HepG2 (cell line): ENCODE results near the gene CS. TPM values are rescaled to one million over a fixed set of nuclear protein-coding genes. Genes with fewer than 3 reads are reported as not detected.

Source experiments
- HMG20B ChIP-seq: conservative IDR thresholded peaks from 2 replicates; pipeline ENCODE4 v1.6.1; 2016; ENCODE audit warnings: missing genetic modification reagents, missing compliant biosample characterization
- IKZF4 ChIP-seq: sonication (generic); formaldehyde crosslinking; IDR thresholded peaks from 2 replicates; pipeline ENCODE4 v1.5.1; 2020; ENCODE audit warnings: borderline replicate concordance, mild to moderate bottlenecking, low read depth, missing genetic modification reagents; ENCODE audit errors: not compliant biosample characterization
- KDM5A ChIP-seq: fragments of 200-600 bp; sonication (generic); IDR thresholded peaks from 2 replicates; pipeline ENCODE4 v1.7.0; 2018; ENCODE audit warnings: antibody characterized with exemption, mild to moderate bottlenecking, low read length, borderline replicate concordance
- ONECUT2 ChIP-seq: sonication (generic); formaldehyde crosslinking; IDR thresholded peaks from 2 replicates; pipeline ENCODE4 v1.4.0; 2020; ENCODE audit warnings: missing genetic modification reagents
- POLR2AphosphoS2 ChIP-seq: IDR thresholded peaks from 2 replicates; pipeline ENCODE4 v1.6.1; 2011; ENCODE audit warnings: low read depth, low read length, improper control_type of control experiment
- SCMH1 ChIP-seq: sonication (generic); formaldehyde crosslinking; IDR thresholded peaks from 2 replicates; pipeline ENCODE4 v1.9.0; 2021; ENCODE audit warnings: missing genetic modification reagents, mild to moderate bottlenecking, borderline replicate concordance
- SP140L ChIP-seq: sonication (generic); formaldehyde crosslinking; IDR thresholded peaks from 2 replicates; pipeline ENCODE4 v1.4.0; 2020; ENCODE audit warnings: missing genetic modification reagents, borderline replicate concordance
- SPEN ChIP-seq: sonication (generic); formaldehyde crosslinking; IDR thresholded peaks from 2 replicates; pipeline ENCODE4 v1.5.1; 2020; ENCODE audit warnings: low read depth, mild to moderate bottlenecking, missing genetic modification reagents
- ZEB1 ChIP-seq: IDR thresholded peaks from 2 replicates; pipeline ENCODE4 v1.6.1; 2012; ENCODE audit warnings: mild to moderate bottlenecking, low read depth, inconsistent platforms; ENCODE audit not compliant: insufficient replicate concordance
- ZMAT3 ChIP-seq: sonication (generic); formaldehyde crosslinking; conservative IDR thresholded peaks from 2 replicates; pipeline ENCODE4 v1.7.0; 2021; ENCODE audit warnings: missing genetic modification reagents
- ZNF205 ChIP-seq: IDR thresholded peaks from 2 replicates; pipeline ENCODE4 v1.6.1; 2018; ENCODE audit warnings: missing biosample characterization, missing genetic modification reagents
- ZNF274 ChIP-seq: sonication (generic); formaldehyde crosslinking; IDR thresholded peaks from 2 replicates; pipeline ENCODE4 v1.5.1; 2020; ENCODE audit warnings: mild to moderate bottlenecking, missing genetic modification reagents
- ZNF335 ChIP-seq: sonication (generic); formaldehyde crosslinking; IDR thresholded peaks from 2 replicates; pipeline ENCODE4 v1.4.0; 2020; ENCODE audit warnings: missing genetic modification reagents
- ZNF451 ChIP-seq: sonication (generic); formaldehyde crosslinking; IDR thresholded peaks from 2 replicates; pipeline ENCODE4 v1.5.0; 2020; ENCODE audit warnings: mild to moderate bottlenecking, missing genetic modification reagents
- ZNF577 ChIP-seq: sonication (generic); formaldehyde crosslinking; IDR thresholded peaks from 2 replicates; pipeline ENCODE4 v1.4.0; 2020; ENCODE audit warnings: mild to moderate bottlenecking, low read depth, missing genetic modification reagents, borderline replicate concordance
- ZNF781 ChIP-seq: sonication (generic); formaldehyde crosslinking; IDR thresholded peaks from 2 replicates; pipeline ENCODE4 v1.5.1; 2020; ENCODE audit warnings: borderline replicate concordance, mild to moderate bottlenecking, missing genetic modification reagents; ENCODE audit errors: not compliant biosample characterization
- polyA plus RNA-seq, 8 experiments: library from polyadenylated mRNA; depleted of rRNA in 3 of 8; stranded (reverse) in 7 of 8; unstranded in 1 of 8; fragments of >200 nt; fragmentation: Illumina TruSeq in 4 of 8; extraction: Trizol in 4 of 8; gene quantifications; 2 replicates each; pipeline versions ENCODE4 v1.2.1 to v1.2.3, GENCODE V29; 2011 to 2016; ENCODE audit warnings: low read depth in 4 of 8, missing spikeins in 1 of 8, mixed read lengths in 1 of 8; ENCODE audit not compliant: insufficient read depth in 1 of 8
- total RNA-seq, 5 experiments: library from RNA; depleted of rRNA; stranded (reverse); fragments of >200 nt; fragmentation: Illumina TruSeq; extraction: Trizol; gene quantifications; 2 replicates each; pipeline ENCODE4 v1.2.3, GENCODE V29; 2016; ENCODE audit warnings: low read depth in 1 of 5
- TF ChIP-seq, protein P1 (sequence below): sonication (generic); formaldehyde crosslinking; IDR thresholded peaks from 2 replicates; pipeline ENCODE4 v1.5.1; 2020; ENCODE audit warnings: mild to moderate bottlenecking, missing genetic modification reagents, moderate library complexity
- TF ChIP-seq, protein P2 (sequence below): sonication (generic); formaldehyde crosslinking; IDR thresholded peaks from 2 replicates; pipeline ENCODE4 v1.5.0; 2020; ENCODE audit warnings: missing genetic modification reagents
- TF ChIP-seq, protein P3 (sequence below): sonication (generic); formaldehyde crosslinking; conservative IDR thresholded peaks from 2 replicates; pipeline ENCODE4 v1.5.0; 2020; ENCODE audit warnings: missing genetic modification reagents
- TF ChIP-seq, protein P4 (sequence below): sonication (generic); formaldehyde crosslinking; IDR thresholded peaks from 2 replicates; pipeline ENCODE4 v1.4.0; 2020; ENCODE audit warnings: low read depth, mild to moderate bottlenecking, missing genetic modification reagents
- TF ChIP-seq, protein P5 (sequence below): sonication (generic); formaldehyde crosslinking; IDR thresholded peaks from 2 replicates; pipeline ENCODE4 v1.8.0; 2022; ENCODE audit warnings: mild to moderate bottlenecking, missing genetic modification reagents, moderate library complexity

Gene CS
- total and polyA plus RNA-seq, 2 of the 13 experiments (the other 11 are each of a cell fraction or from before 2014, with no cell fraction given): 173 to 175 TPM

DNA sequence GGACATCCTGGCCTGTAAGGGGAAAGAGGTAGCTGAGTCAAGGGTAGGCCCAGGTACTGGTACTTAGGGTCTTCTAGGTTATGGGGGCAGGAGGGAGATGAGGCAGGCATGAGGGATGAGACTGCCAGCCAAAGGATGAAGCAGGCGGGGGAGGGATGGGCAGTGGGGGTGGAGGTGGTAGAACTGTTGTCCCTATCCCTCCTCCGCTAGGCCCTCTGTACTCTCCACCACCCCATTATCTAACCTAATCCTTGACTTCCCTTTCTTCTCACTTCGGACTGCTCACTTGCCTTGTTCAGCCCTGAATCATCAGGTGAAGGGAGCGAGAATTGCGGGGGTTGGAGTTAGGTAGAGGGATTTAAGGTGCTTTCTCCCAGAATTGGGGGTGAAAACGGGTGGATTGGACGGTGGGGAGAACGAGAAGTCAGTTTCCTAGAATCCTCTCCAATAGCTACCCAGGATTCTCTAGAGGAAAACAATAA is 33.1 kb upstream of the CS start (continued):
- TF ChIP-seq, protein P1, sequence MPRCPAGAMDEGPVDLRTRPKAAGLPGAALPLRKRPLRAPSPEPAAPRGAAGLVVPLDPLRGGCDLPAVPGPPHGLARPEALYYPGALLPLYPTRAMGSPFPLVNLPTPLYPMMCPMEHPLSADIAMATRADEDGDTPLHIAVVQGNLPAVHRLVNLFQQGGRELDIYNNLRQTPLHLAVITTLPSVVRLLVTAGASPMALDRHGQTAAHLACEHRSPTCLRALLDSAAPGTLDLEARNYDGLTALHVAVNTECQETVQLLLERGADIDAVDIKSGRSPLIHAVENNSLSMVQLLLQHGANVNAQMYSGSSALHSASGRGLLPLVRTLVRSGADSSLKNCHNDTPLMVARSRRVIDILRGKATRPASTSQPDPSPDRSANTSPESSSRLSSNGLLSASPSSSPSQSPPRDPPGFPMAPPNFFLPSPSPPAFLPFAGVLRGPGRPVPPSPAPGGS: no peak
- TF ChIP-seq, protein P2, sequence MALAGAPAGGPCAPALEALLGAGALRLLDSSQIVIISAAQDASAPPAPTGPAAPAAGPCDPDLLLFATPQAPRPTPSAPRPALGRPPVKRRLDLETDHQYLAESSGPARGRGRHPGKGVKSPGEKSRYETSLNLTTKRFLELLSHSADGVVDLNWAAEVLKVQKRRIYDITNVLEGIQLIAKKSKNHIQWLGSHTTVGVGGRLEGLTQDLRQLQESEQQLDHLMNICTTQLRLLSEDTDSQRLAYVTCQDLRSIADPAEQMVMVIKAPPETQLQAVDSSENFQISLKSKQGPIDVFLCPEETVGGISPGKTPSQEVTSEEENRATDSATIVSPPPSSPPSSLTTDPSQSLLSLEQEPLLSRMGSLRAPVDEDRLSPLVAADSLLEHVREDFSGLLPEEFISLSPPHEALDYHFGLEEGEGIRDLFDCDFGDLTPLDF (CRISPR knock-in tag): no peak
- TF ChIP-seq ZNF274 (CRISPR knock-in tag) (peak; percentile 70), ZEB1 (no peak), SP140L (CRISPR knock-in tag) (no peak), ZNF451 (CRISPR knock-in tag) (no peak), ZNF781 (CRISPR knock-in tag) (no peak), ZNF577 (CRISPR knock-in tag) (no peak), HMG20B (CRISPR knock-in tag) (no peak), ZNF205 (no peak), SPEN (CRISPR knock-in tag) (peak; percentile 45; the same call in 1 of the 2 replicates), SCMH1 (CRISPR knock-in tag) (no peak), ZNF335 (no peak), KDM5A (no peak), IKZF4 (no peak), ZMAT3 (CRISPR knock-in tag) (no peak), POLR2AphosphoS2 (no peak), ONECUT2 (CRISPR knock-in tag) (no peak)
- TF ChIP-seq, protein P3, sequence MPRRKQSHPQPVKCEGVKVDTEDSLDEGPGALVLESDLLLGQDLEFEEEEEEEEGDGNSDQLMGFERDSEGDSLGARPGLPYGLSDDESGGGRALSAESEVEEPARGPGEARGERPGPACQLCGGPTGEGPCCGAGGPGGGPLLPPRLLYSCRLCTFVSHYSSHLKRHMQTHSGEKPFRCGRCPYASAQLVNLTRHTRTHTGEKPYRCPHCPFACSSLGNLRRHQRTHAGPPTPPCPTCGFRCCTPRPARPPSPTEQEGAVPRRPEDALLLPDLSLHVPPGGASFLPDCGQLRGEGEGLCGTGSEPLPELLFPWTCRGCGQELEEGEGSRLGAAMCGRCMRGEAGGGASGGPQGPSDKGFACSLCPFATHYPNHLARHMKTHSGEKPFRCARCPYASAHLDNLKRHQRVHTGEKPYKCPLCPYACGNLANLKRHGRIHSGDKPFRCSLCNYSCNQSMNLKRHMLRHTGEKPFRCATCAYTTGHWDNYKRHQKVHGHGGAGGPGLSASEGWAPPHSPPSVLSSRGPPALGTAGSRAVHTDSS: no peak
- TF ChIP-seq, protein P4, sequence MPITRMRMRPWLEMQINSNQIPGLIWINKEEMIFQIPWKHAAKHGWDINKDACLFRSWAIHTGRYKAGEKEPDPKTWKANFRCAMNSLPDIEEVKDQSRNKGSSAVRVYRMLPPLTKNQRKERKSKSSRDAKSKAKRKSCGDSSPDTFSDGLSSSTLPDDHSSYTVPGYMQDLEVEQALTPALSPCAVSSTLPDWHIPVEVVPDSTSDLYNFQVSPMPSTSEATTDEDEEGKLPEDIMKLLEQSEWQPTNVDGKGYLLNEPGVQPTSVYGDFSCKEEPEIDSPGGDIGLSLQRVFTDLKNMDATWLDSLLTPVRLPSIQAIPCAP (CRISPR knock-in tag): no peak
- TF ChIP-seq, protein P5, sequence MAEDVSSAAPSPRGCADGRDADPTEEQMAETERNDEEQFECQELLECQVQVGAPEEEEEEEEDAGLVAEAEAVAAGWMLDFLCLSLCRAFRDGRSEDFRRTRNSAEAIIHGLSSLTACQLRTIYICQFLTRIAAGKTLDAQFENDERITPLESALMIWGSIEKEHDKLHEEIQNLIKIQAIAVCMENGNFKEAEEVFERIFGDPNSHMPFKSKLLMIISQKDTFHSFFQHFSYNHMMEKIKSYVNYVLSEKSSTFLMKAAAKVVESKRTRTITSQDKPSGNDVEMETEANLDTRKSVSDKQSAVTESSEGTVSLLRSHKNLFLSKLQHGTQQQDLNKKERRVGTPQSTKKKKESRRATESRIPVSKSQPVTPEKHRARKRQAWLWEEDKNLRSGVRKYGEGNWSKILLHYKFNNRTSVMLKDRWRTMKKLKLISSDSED (CRISPR knock-in tag): no peak
